Non-pigmented ciliary epithelial cell (primary cell): ENCODE results near the gene OR4F15.
"Not testable (repeated sequence)": the region's sequence is repeated elsewhere in the genome, so short reads cannot be mapped to it uniquely, and the experiment has no call there.

Experiments used
- DNase-seq: peaks from one replicate; pipeline ENCODE4 v3.0.0-alpha.2; 2010; ENCODE audit warnings: low read depth

OR4F15 gene

DNA sequence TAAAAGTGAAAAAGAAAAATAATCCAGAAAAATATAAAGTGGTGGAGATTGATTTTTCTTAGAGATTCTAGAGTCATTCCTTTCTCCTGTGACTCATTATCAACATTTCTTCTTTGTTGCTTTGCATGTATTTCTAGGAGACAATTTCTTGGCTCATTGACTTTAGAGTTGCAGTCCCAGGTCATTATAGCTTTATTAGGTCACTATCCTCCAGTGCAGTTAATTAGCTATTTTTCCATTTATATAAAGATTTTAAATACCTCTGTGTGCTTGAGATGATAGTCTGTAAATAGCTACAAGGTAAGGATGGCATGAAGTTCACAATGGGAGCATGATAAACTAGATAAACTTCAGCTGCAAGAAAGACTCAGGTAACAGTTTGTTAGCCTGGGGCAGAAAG lies at the start of gene OR4F15:
Gene OR4F15, plus strand, starts transcription at position 301 of the 400 bp plus-strand sequence. CDS start 5,985 bp downstream, outside the sequence.
- no peak for DNase-seq

- not testable (repeated sequence) for DNase-seq
Observed at GRCh38 chr15:101764669-101765339, 47.2 kb upstream of the OR4F15 start.

DNA sequence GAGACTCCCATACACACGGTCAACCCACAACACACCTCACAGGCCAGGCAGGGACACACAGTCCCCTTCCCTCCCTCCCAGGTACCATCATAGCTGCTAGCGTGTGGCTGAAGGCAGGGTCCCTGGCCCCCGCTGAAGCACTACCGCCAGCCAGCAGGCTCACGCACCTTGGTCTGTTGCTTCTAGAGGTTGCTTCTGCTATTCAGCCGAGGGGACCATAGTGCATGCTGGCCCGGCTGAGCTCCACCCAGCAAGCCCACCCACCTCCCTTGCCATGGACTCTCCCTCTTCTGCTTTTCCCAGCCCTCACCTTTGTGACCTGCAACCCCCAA lies 46.7 kb upstream of the OR4F15 start:
- DNase-seq: not testable (repeated sequence)

- DNase-seq: no peak
Observed at GRCh38 chr15:101765772-101766456, 46.1 kb upstream of the OR4F15 start.

DNA sequence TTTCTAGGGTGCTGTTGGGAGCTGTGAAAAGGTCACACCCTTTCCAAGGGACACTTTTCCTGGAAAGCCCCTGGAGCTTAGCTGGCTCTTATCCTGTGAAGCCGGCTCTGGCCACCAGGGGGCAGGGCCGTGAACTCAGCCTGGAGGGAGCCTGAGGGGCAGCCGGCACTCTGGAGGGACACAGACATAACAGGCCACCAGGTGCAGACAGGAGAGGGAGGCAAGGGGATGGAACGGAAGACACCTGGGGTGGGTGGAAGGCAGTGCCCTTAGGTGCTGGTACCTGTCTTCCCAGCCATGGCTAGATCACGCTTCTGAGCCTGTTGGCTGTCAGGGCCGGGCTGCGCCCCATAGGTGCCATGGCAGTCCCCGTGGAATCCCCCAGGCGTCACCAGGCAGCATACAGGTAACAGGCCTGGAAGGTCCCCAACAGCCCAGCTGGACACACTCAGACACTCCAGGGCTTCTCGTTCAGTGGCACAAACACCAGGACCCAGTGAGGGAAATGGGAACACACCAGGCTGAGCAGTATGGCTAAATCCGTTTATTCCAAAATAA lies 44.8 kb upstream of the OR4F15 start:
- DNase-seq: not testable (repeated sequence)

- no peak for DNase-seq
Observed at GRCh38 chr15:101772921-101773320, 39.1 kb upstream of the OR4F15 start.

DNA sequence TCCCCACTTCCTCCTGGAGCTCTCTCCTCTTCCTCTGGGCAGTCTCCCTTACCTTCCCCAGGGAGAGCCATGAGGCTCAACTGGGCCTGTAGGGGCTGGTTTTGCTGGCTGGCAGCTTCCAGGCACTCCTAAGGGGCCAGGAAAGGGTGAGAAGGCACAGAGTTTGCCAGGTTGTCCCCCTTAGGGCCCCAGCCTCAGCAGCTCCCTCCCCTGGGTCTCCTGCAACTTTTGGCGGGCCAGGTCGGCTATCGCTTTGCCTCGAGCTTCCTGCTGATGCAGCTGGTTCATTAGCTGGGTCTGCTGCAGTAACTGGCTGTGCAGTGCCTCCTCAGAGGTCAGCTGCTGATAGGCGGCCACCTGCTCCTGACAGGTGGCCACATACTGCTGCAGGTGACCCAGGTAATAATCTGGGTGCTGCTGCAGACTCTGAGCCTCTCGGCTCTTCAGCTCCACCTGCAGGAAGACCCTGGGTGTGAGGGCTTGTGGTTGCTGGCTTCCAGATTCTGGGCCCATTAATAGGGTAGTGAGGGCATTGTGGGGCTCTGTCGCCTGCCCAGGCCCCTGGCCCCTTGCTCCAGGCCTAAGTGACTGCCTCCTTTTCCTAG lies 38.4 kb upstream of the OR4F15 start:
- DNase-seq: no peak

GRCh38 chr15:101775136-101775535 lies 36.9 kb upstream of the OR4F15 start:
- no peak for DNase-seq

GRCh38 chr15:101778576-101778975 lies 33.4 kb upstream of the OR4F15 start:
- not testable (repeated sequence) for DNase-seq

GRCh38 chr15:101780225-101780624 lies 31.8 kb upstream of the OR4F15 start:
- DNase-seq: not testable (repeated sequence)

- no peak for DNase-seq
Observed at GRCh38 chr15:101781928-101782327, 30.1 kb upstream of the OR4F15 start.

- no peak for DNase-seq
Observed at GRCh38 chr15:101784644-101785043, 27.4 kb upstream of the OR4F15 start.

DNA sequence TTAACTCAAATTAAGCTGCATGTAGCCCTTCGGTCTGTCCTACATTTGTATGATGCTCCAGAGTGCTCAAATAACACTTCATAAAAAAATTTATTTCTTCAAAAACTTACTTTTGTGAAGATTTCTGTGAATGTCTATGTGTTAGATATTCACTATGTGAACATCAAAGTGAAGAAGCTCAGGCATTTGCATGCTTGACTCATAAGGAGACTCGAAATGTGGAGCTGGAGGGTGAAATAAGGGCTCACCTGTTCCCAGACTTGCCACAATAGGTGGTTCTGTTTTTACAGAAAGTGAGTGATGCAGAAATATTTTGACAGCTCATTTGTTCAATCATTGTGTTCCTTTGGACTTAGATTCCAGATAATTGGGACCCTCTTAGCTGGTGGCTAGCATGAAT lies 25.6 kb upstream of the OR4F15 start:
- not testable (repeated sequence) for DNase-seq

DNA sequence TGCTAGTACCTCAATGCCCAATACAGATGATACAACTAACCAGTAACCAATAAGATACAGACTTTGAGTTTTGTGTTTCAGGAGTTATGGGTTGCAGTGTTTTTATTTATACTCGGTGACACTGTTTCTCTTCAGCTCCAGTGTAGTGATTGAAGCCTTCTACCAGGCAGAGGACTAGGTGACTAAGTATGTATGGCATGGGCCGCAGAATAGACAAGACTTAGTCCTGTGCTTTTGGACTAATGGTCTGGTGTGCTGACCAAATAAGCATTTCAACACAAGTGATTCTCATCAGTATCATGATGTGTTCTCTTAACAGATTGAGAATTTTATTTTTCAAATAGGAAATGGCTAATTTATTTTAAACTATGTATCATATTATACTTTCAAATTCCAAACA lies 24.0 kb upstream of the OR4F15 start:
- DNase-seq: not testable (repeated sequence)

- DNase-seq: not testable (repeated sequence)
Observed at GRCh38 chr15:101788503-101789269, 23.3 kb upstream of the OR4F15 start.

DNA sequence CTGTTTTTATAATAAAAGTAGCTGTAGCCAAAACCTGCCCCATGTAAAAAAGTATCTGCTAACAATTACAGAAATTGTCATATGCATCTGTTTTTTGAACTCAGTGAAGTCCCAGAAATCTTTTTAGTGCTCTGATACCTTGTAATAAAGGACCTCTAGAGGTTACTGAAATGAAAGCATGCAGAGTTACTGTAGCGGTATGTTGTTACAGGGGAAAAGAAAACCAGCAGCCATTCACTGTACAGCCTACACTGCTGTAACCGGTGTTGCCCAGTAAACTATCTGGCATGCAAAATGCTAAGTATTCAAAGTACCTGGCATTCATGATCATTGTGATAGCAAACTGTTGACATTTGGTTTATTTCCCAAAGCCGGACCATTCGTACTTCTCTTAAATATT lies 21.3 kb upstream of the OR4F15 start:
- DNase-seq: not testable (repeated sequence)

DNA sequence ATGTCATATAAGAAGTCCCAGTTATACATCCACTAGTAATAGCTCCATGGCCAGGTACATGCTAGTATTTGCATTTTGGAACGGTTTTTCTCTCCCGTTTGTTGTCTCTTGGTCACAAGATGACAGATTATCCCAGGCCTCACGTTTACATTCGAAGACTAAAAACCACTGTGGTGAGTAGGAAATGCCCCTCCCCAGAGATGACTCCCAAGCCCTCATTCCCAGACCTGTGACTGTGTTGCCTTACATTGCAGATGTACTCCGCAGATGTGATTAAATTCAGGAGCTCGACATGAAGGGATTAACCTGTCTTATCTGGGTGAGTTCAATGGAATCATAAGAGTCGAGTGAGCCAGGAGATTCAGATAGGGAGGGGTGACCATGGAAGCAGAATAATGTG lies 18.0 kb upstream of the OR4F15 start:
- DNase-seq: not testable (repeated sequence)

GRCh38 chr15:101795455-101795854 lies 16.5 kb upstream of the OR4F15 start:
- DNase-seq: peak; percentile 50

- DNase-seq: no peak
Observed at GRCh38 chr15:101799665-101800064, 12.3 kb upstream of the OR4F15 start.

DNA sequence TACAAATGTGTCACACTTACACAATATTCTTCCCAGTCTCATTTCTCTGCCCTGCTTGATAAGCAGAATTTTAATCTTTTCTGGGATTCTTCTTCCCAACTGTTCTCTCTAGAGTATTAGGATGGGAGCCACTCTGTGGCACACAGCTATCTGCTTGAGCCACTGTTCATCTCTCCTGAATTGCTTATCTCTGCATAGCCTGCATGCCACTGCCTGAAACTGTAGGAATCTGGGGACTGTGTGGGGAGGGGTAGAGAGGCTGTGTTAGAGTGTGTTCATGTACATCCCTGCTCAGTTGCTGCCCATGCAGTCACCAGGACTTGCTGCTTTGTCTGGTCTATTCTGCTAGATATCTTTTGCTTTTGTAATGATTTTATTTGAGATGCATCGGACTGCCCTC lies 11.0 kb upstream of the OR4F15 start:
- no peak for DNase-seq

DNA sequence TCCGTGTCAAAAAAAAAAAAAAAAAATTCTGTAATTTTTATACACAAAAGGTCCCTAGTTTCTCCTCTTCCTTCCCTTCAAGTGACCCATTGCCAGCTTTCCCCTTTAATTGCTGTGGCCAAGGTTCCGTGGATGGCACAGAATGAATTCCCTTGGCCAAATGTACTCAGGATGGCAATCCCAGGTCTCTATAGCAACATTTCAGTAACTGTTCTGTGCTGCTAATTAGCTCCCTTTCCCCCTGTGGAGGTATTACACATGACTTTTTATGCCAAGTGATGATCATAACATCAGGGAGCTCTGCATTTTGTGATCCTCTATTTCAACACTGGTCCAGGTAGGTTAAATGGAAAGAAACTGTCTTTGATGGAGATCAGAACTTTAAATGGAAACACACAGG lies 8.8 kb upstream of the OR4F15 start, which contains the start of gene OR4F6:
Gene OR4F6, plus strand, starts transcription at position 301 of the 400 bp plus-strand sequence. CDS start 2,211 bp downstream, outside the sequence.
- no peak for DNase-seq

- DNase-seq: no peak
Observed at GRCh38 chr15:101803676-101804075, 8.3 kb upstream of the OR4F15 start.
